Psoas muscle (tissue), 8 donors: ENCODE data around the gene GRAMD1B. TPM values are rescaled to one million over a fixed set of nuclear protein-coding genes. Genes with fewer than 3 reads are reported as not detected.

ENCODE experiments used
- ATAC-seq, 4 donors: fragments of 200-7000 bp; cut with Tn5 transposase; one replicate each; pipeline ENCODE4 v1.9.1; 2020; ENCODE audit warnings: moderate library complexity in 3 of 4, mild to moderate bottlenecking in 2 of 4
- DNase-seq, 2 donors: peaks; one replicate each; pipeline ENCODE4 v3.0.0-alpha.2; 2020
- H3K27ac ChIP-seq: fragments of 200-600 bp; one replicate; pipeline ENCODE4 v1.8.0; 2022
- H3K27me3 ChIP-seq, 3 donors: fragments of 200-600 bp in 1 of 3; one replicate each; pipeline versions ENCODE4 v1.6.1 to v1.8.0; 2013 to 2022; ENCODE audit warnings: low read length in 2 of 3, mild to moderate bottlenecking in 2 of 3, moderate library complexity in 1 of 3; ENCODE audit not compliant: insufficient read depth in 3 of 3
- H3K36me3 ChIP-seq, 2 donors: fragments of 200-600 bp in 1 of 2; one replicate each; pipeline versions ENCODE4 v1.6.1 to v1.8.0; 2013 to 2022; ENCODE audit warnings: low read depth in 1 of 2, mild to moderate bottlenecking in 1 of 2, moderate library complexity in 1 of 2; ENCODE audit not compliant: insufficient read depth in 1 of 2
- H3K4me1 ChIP-seq: fragments of 200-600 bp; one replicate; pipeline ENCODE4 v1.8.0; 2022
- H3K4me3 ChIP-seq: fragments of 200-600 bp; one replicate; pipeline ENCODE4 v1.8.0; 2022; ENCODE audit warnings: mild to moderate bottlenecking
- H3K9me3 ChIP-seq: fragments of 200-600 bp; one replicate; pipeline ENCODE4 v1.8.0; 2022
- WGBS, 3 donors: extraction: QIAGEN DNeasy Blood & Tissue Kit; methylation state at CpG; one replicate each; pipeline versions ENCODE4 v1.1.6 to v1.1.7; 2013; 5-methylcytosine and 5-hydroxymethylcytosine counted together
- intact Hi-C, 2 donors: fragments of 100-400 bp; cut with DNase I; formaldehyde crosslinking; loops; one replicate each; pipeline versions ENCODE4 v1.11.0 to v1.14.2; 2022
- polyA plus RNA-seq, 3 donors: library from polyadenylated mRNA; stranded (reverse); fragments of 200-250 nt; gene quantifications; one replicate each; pipeline ENCODE4 v1.2.3, GENCODE V29; 2013
- total RNA-seq, 4 donors: library from RNA; stranded (reverse); fragmentation: NEBNext Ultra II Directional in 2 of 4; extraction: Animal tissue kit (Norgen Biotek cat#: 25700) in 2 of 4; gene quantifications; one replicate each; pipeline versions ENCODE4 v1.2.1 to v1.2.4, GENCODE V29; 2021 to 2023
- TF ChIP-seq, protein P1 (sequence below): fragments of 200-600 bp; IDR thresholded peaks from one replicate; pipeline ENCODE4 v1.8.0; 2022; ENCODE audit warnings: antibody characterized with exemption
- donor health status: healthy with polysubstance abuse.
- donor health status: DM: no; HTN: no; CAD: no; lungs with moderate emphysema.
- donor health status: Bipolar disorder and iron deficiency.
- donor health status: healthy.
- donor health status: DM: yes; HTN: yes; CAD: no.
- donor health status: DM: no; HTN: no; CAD: no.
- donor health status: DM: no; HTN: no; CAD: no.
- donor health status: DM: yes; HTN: yes; CAD: no.

Gene GRAMD1B
- total and polyA plus RNA-seq, 7 donors = 0.67 to 24.0 (median 6.8) TPM

GRCh38 chr11:123578778-123579481 lies 148.9 kb downstream of the GRAMD1B start:
- intact Hi-C loops = loop anchor here in 1 of 2 donors (5.0 kb wide), 1 partner anchor 67 kb away; no protein-coding TSS in a partner anchor
- no peak overlapping the region for H3K27ac ChIP-seq
- peaks cover 0 to 12% (median 0%) of the 10 kb centered on the region in 3 donors for H3K27me3 ChIP-seq
- H3K4me1 ChIP-seq = no peaks in the 10 kb centered on the region
- no peaks in the 10 kb centered on the region for H3K9me3 ChIP-seq
- no peak for DNase-seq
- H3K36me3 ChIP-seq = no peaks in the 10 kb centered on the region
- H3K4me3 ChIP-seq = no peak overlapping the region
- 88 to 92% (median 88%) methylated on average over 15 of the region's 15 CpGs for WGBS, 3 donors
- ATAC-seq = no peak
- TF ChIP-seq, protein P1, sequence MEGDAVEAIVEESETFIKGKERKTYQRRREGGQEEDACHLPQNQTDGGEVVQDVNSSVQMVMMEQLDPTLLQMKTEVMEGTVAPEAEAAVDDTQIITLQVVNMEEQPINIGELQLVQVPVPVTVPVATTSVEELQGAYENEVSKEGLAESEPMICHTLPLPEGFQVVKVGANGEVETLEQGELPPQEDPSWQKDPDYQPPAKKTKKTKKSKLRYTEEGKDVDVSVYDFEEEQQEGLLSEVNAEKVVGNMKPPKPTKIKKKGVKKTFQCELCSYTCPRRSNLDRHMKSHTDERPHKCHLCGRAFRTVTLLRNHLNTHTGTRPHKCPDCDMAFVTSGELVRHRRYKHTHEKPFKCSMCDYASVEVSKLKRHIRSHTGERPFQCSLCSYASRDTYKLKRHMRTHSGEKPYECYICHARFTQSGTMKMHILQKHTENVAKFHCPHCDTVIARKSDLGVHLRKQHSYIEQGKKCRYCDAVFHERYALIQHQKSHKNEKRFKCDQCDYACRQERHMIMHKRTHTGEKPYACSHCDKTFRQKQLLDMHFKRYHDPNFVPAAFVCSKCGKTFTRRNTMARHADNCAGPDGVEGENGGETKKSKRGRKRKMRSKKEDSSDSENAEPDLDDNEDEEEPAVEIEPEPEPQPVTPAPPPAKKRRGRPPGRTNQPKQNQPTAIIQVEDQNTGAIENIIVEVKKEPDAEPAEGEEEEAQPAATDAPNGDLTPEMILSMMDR = no peak

GRCh38 chr11:123579482-123579812 lies 149.4 kb downstream of the GRAMD1B start:
- Histone ChIP-seq H3K27me3 (peaks cover 0 to 12% (median 0%) of the 10 kb centered on the region in 3 donors), H3K9me3 (no peaks in the 10 kb centered on the region), H3K4me3 (no peak overlapping the region), H3K4me1 (no peaks in the 10 kb centered on the region), H3K27ac (no peak overlapping the region), H3K36me3 (no peaks in the 10 kb centered on the region)
- ATAC-seq (no peak), DNase-seq (no peak)
- 92 to 96% (median 93%) methylated on average over 5 of the region's 5 CpGs for WGBS, 3 donors
- TF ChIP-seq, protein P1 = no peak
- intact Hi-C loops = loop anchor here in 1 of 2 donors (5.0 kb wide), 1 partner anchor 67 kb away; no protein-coding TSS in a partner anchor

DNA sequence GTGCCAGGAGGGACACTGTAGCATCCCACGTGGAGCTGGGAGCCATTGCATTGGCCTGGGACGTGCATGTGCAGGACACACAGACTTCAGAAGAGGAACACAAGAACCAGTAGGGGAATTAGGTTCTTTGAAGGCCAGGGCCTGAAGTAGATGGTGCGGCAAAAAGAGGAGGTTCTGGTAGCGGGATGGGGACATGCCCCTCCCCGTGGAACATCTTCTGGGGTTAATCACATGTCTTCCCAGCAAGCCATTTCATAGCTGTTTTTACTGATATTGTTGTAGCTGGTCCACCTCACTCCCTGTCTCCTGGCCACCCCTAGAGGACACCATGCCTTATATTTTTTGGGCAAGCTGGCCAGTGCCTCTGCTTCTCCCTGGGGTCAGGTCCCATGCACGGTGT lies 150.1 kb downstream of the GRAMD1B start:
- no peaks in the 10 kb centered on the region for H3K9me3 ChIP-seq
- WGBS, 3 donors = 89 to 93% (median 91%) methylated on average over 6 of the region's 6 CpGs
- H3K27ac ChIP-seq = no peak overlapping the region
- TF ChIP-seq, protein P1 = no peak
- no peaks in the 10 kb centered on the region for H3K36me3 ChIP-seq
- ATAC-seq (no peak), DNase-seq (no peak)
- no peaks in the 10 kb centered on the region for H3K4me1 ChIP-seq
- intact Hi-C loops = loop anchor here (1.0 to 5.0 kb wide), 2 partner anchors 127 to 132 kb away; no protein-coding TSS in a partner anchor
- peaks cover 0 to 12% (median 0%) of the 10 kb centered on the region in 3 donors for H3K27me3 ChIP-seq
- H3K4me3 ChIP-seq = no peak overlapping the region

DNA sequence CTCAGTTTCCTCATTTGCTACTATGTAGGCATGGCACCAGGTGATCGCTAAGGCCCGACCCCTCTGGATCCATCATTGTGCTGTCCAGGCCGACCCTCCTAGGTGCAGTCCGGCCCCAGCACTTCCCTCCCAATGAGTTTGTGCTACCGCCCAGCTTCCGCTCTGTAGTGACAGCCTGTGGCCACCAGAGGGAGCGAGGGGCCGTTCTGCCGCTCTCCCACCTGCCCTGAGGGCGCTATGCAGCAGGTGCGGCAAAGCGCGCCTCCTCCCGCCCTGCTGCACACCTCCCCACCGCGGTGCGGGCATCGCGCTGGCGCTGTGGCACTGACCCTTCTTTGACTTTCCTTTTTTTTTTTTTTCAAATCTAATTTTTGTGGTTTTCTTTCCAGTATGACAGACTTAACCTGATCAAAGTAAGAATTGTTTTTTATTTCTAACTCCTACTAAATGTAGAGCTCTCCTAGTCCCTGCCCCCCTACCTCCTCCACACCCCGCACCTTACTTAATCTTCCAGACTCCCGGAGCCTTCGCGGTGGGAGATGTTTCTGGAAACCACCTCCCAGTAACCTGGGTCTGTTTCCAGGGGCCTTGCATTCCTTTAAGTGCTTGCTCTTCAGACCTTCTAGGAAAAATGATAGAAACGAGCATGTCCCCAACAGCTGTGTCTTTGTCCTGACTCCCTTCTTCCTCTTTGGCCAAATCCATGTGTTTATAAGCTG lies 150.6 kb downstream of the GRAMD1B start:
- no peak overlapping the region for H3K27ac ChIP-seq
- ATAC-seq = peak; percentile 80 to 88 (median 86)
- 11 to 14% (median 12%) methylated on average over 25 of the region's 25 CpGs for WGBS, 3 donors
- H3K36me3 ChIP-seq = no peaks in the 10 kb centered on the region
- intact Hi-C loops = loop anchor here (1.0 to 5.0 kb wide), 2 partner anchors 127 to 132 kb away; no protein-coding TSS in a partner anchor
- TF ChIP-seq, protein P1 = peak; percentile 91
- peaks cover 0 to 12% (median 0%) of the 10 kb centered on the region in 3 donors for H3K27me3 ChIP-seq
- H3K4me3 ChIP-seq = no peak overlapping the region
- no peaks in the 10 kb centered on the region for H3K4me1 ChIP-seq
- H3K9me3 ChIP-seq = no peaks in the 10 kb centered on the region
- peak; percentile 49 to 75 for DNase-seq
